Measurements from ENCODE around the gene HACE1.

Gene HACE1

DNA sequence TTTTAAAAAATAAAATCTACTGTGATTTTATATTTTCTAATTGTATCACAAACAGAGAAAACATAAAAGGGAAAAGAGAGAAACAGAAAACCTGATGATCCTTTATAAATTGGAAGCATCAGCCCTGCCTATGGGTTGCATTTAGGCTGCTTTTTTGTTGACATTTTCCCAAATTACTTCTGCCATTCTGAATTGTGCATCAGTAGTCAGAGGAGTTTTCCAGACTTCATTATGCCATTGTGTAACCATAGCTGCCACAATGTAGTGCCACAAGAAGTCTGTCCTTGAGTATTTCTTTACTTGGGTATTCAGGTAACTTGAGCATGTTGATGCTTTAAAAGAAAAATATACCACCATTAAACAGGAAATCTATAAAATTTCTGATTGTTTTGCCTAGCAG, 130.3 kb downstream of the HACE1 start:
- DNase-seq (ENCODE audit: low spot score): no peak

- DNase-seq (ENCODE audit: low spot score): no peak
Measured at GRCh38 chr6:104728448-104728847, 131.3 kb downstream of the HACE1 start.

DNA sequence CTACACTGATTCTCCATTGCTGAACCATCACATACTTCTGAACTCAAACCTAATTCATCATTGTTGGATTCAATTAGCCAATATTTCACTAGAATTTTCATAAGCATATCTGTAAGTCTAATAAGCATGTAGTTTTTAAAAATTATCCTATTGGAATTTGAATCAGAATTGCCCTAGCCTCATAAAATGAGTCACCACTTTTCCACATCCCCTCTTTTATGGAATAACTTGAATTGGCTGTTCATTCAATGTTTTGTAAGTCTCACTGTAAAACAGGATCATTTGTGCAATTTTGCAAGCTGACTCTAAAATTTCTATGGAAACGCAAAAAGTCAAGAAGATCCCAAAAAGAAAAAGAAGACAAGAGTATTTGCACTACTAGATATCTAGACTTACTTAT, 141.0 kb downstream of the HACE1 start:
- no peak for DNase-seq (ENCODE audit: low spot score)

DNA sequence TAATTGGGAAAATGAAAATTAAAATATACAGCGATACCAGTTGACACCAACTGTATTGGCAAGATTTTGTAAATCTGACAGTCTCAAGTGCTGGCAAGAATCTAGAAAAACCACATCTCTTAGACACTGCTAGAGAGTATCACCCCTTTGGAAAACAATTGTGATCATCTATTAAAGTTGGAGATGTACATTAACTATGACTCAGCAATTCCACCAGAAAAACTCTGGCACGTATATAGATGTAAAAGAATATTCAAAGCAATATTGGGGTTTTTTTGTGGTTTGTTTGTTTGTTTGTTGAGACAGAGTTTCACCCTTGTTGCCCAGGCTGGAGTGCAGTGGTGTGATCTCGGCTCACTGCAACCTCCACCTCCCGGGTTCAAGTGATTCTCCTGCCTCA, 142.9 kb downstream of the HACE1 start:
- DNase-seq (ENCODE audit: low spot score): no peak

GRCh38 chr6:104714796-104715195, 144.9 kb downstream of the HACE1 start:
- no peak for DNase-seq (ENCODE audit: low spot score)

DNA sequence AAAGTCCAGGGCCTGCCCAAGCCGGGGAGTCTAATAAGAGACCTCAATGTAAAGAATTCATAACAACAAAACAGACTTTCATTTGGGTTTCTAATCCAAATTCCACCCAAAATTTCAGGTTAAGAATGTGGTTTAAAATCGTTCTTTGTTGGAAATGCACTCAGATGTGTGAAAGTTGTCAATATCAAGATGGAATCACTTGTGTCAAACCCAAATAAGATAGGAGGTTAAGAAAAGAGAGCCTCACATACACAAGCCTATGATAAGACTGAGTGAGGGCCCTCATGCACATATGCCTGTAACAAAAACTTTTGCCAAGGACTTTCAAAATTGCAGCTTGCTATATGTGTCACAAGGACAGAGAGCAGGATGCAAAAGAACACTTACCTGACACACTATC, 145.7 kb downstream of the HACE1 start:
- no peak for DNase-seq (ENCODE audit: low spot score)

- no peak for DNase-seq (ENCODE audit: low spot score)
Measured at GRCh38 chr6:104711371-104711770, 148.3 kb downstream of the HACE1 start.

GRCh38 chr6:104710543-104711335, 149.0 kb downstream of the HACE1 start:
- no peak for DNase-seq (ENCODE audit: low spot score)

DNA sequence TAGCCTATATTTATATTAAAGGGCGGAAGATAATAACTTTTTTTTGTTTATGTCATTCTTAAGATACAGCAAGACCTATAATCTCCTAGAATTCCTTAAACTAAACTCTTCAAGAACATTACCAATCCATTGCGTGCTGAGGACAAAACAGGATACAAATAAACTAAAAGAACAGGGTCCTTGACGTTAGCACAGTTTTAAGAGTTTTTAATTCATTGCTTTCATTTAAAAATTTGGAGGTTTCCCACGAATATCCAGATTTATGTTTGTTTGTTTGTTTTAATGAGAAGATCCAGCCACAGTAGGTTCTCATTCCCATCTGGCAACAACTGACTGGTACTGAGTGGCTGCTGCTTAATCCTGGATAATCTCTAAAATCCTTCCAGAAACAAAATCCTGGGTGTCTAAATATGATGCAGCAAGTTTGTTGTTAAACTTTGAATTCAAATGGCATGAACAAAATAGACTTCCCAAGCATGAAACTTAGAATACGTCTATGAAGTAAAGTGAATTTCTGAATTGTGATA, 153.7 kb downstream of the HACE1 start:
- no peak for DNase-seq (ENCODE audit: low spot score)

GRCh38 chr6:104705095-104705707, 154.5 kb downstream of the HACE1 start:
- no peak for DNase-seq (ENCODE audit: low spot score)

DNA sequence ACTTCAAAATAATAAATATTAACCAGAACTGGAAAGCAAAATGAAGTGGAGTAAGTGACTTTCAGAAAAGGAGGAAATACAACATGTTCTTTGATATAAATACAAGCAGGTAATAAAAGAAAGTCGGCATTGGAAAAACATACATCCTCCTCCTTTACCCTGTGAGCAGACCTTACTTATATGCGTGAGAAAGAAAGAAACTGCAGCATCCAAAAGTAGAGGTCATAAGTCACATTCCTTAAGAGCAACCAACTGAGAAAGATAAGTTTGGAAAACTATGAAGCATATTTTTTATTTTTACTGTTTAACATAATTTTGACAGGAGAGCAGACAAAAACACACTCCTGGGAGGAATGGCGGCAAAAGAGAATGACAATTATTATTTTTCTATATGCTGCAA, 155.5 kb downstream of the HACE1 start:
- no peak for DNase-seq (ENCODE audit: low spot score)

GRCh38 chr6:104702126-104702841, 157.4 kb downstream of the HACE1 start:
- no peak for DNase-seq (ENCODE audit: low spot score)

- no peak for DNase-seq (ENCODE audit: low spot score)
Measured at GRCh38 chr6:104700371-104701185, 159.1 kb downstream of the HACE1 start.

DNA sequence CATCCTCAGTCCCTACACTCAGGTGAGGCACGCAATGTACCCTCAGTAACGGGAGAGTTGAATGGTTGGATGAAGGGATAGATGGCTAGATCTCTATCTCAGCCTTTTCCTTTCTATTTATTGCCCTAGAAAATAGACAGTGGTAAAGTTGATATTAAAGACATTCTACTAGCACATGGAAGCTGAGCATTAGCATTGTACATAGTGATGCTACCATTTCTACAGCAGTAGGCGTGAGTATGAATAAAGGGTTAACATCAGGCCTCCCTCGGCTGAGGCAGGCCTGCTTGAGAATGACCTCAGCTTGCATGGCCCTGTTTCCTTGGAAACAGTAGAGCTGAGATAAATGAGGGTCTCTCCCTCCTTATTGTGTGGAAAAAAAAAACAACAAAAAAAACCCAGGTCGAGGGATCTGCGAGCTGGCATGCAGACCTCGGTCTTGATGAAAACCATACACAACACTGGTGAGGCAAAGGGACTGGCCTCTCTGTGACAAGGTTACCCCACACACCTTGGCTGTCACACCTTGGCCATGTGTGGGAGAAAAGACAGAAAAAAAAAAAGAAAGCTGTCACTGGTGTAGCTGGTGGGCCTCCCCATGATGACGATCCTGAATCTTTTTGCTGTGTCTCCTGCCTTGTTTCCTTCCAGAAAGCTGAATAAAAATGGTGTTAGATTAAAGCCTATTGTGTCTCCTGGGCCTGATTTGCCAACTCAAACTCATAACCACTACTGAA, 160.0 kb downstream of the HACE1 start:
- DNase-seq (ENCODE audit: low spot score): no peak

GRCh38 chr6:104698979-104699378, 160.7 kb downstream of the HACE1 start:
- no peak for DNase-seq (ENCODE audit: low spot score)

DNA sequence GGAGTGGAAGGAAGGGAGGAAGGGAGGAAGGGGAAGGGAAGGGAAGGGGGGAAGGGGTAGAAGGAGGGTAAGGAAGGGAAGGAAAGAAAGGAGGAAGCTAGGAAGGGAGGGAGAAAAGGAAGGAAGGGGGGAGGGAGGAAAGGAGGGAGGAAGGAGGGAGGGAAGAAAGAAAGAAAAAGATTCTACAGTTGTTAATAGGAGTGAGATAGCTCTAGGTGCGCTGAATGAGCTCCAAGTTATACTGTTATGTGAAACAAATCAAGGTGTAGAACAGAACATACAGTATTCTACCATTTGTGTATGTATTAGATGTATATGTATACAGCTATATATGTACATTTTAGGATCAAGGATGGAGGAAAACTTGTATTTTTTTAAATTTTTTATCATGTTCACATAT, 167.7 kb downstream of the HACE1 start:
- no peak for DNase-seq (ENCODE audit: low spot score)

DNA sequence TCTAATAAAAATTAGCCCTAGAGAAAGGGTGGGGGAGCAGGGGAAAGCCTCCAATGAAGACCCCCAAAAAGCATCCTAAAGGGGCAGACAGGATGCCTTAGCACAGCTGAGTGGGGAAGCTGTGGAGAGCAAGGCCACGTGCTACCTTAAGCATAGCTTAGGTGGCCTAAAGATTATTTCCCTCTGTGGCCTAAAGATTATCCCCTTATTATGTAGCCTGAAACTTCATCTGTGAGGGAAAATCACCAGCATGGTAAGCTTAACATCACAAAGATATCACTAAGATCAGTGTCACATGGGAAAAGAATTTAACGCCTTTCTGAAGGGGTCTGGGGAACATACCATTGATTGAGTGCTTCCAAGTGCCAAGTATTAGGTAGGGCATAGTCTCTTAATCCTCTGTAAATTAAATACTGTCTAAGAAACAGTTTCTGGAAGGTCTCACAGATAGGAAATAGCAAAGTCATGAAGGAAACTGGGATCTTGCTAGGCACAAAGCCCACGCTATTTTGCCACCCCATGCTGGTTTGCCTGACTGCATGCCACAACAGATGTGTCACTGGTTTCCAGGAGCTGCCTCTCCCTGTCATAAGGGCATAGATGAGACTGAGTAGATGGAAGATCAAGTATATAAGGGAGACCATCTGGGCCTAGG, 170.0 kb downstream of the HACE1 start:
- no peak for DNase-seq (ENCODE audit: low spot score)

DNA sequence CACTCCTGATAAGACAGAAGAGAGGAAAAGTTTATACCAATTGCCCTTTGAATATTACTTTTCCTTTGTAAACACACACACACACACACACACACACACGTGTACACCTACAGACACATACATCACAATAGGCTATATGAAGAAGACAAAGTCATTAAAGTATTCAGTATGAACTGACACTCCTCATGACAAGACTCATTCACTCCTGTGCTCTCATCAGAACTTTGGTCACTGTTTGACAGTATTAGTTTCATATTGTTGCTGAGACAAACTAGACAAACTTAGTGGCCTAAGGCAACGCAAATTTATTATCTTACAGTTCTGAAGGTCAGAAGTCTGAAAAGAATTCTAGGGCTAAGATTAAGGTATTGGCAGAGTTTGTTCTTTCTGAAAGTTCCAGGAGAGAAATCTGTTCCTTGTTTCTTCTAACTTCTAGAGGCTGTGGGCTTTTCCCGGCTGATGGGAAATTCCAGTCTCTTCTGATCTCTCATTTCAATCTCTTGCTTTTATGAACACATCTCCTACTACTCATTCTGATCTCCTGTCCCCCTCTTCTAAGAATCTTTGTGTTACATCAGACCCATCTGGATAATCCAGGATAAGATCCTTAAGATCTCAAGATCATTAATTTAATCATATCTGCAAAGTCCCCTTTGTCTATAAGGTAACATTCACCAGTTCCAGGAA, 171.3 kb downstream of the HACE1 start:
- no peak for DNase-seq (ENCODE audit: low spot score)

- no peak for DNase-seq (ENCODE audit: low spot score)
Measured at GRCh38 chr6:104686550-104687175, 173.1 kb downstream of the HACE1 start.

All from COLO829 (cell line).